Esophagus muscularis mucosa (tissue), 4 donors: ENCODE measurements around the gene ITGA7. TPM values are rescaled to one million over a fixed set of nuclear protein-coding genes. Genes with fewer than 3 reads are reported as not detected.

Experiments used
- DNase-seq: peaks from one replicate; pipeline ENCODE4 v3.0.0-alpha.2; 2017; ENCODE audit errors: extremely low spot score
- H3K27ac ChIP-seq, 4 donors: fragments of 200-600 bp; sonication (generic); replicated peaks in 1 of 4; 1 replicate in 3 of 4; 2 replicates in 1 of 4; pipeline ENCODE4 v1.5.1; 2016 to 2019; ENCODE audit warnings: mild to moderate bottlenecking in 1 of 4
- H3K27me3 ChIP-seq, 4 donors: fragments of 200-600 bp; sonication (generic); one replicate each; pipeline versions ENCODE4 v1.5.1 to v1.6.0; 2016 to 2019
- H3K36me3 ChIP-seq, 4 donors: fragments of 200-600 bp; sonication (generic); one replicate each; pipeline ENCODE4 v1.5.1; 2016 to 2019
- H3K4me1 ChIP-seq, 4 donors: fragments of 200-600 bp; sonication (generic); one replicate each; pipeline ENCODE4 v1.5.1; 2016 to 2019
- H3K4me3 ChIP-seq, 4 donors: fragments of 200-600 bp; sonication (generic); 1 replicate in 2 of 4; 2 replicates in 2 of 4; pipeline ENCODE4 v1.5.1; 2016 to 2019; ENCODE audit warnings: mild to moderate bottlenecking in 4 of 4, moderate library complexity in 1 of 4
- H3K9me3 ChIP-seq, 4 donors: fragments of 200-600 bp; sonication (generic); 1 replicate in 3 of 4; 2 replicates in 1 of 4; pipeline ENCODE4 v1.5.1; 2016 to 2019
- CTCF ChIP-seq, 3 experiments: fragments of 200-600 bp in 2 of 3; fragments of 450-650 bp in 1 of 3; sonication (generic) in 2 of 3; IDR thresholded peaks; one replicate each; pipeline ENCODE4 v1.5.1; 2017 to 2019; ENCODE audit warnings: antibody characterized with exemption in 3 of 3, mild to moderate bottlenecking in 2 of 3, moderate library complexity in 1 of 3
- EP300 ChIP-seq: sonication (generic); formaldehyde crosslinking; IDR thresholded peaks from one replicate; pipeline ENCODE4 v1.6.1; 2017; ENCODE audit warnings: antibody characterized with exemption
- POLR2A ChIP-seq: fragments of 450-650 bp; IDR thresholded peaks from one replicate; pipeline ENCODE4 v1.6.1; 2017; ENCODE audit warnings: antibody characterized with exemption, moderate library complexity, mild to moderate bottlenecking, low read depth
- POLR2AphosphoS5 ChIP-seq, 2 donors: sonication (generic); formaldehyde crosslinking; IDR thresholded peaks; one replicate each; pipeline ENCODE4 v1.6.1; 2017; ENCODE audit warnings: antibody characterized with exemption in 2 of 2
- WGBS: methylation state at CpG from one replicate; pipeline ENCODE4 v1.1.5; 2018; 5-methylcytosine and 5-hydroxymethylcytosine counted together
- intact Hi-C: fragments of 100-400 bp; cut with DNase I; formaldehyde crosslinking; loops from one replicate; pipeline ENCODE4 v1.15.1; 2023
- total RNA-seq, 4 donors: library from RNA; depleted of rRNA; stranded (reverse); fragments of >200 nt; gene quantifications; one replicate each; pipeline versions ENCODE4 v1.1.0 to v1.2.1, GENCODE V29; 2016

The ITGA7 gene
- total RNA-seq, 4 donors from 2014 or later, result 155 to 245 (median 218) TPM

- Histone ChIP-seq H3K4me3 (peak overlapping the region; percentile 46 to 63 (median 56)), H3K4me1 (peaks cover 23 to 33% (median 28%) of the 10 kb centered on the region in 4 donors), H3K27ac (peak overlapping the region; percentile 64 to 78 (median 76)), H3K27me3 (no peaks in the 10 kb centered on the region), H3K36me3 (no peaks in the 10 kb centered on the region), H3K9me3 (no peaks in the 10 kb centered on the region)
- TF ChIP-seq EP300, result no peak
- TF ChIP-seq POLR2A, result no peak
- no peak for TF ChIP-seq CTCF (IDR thresholded peaks at IDR 0.05)
- TF ChIP-seq POLR2AphosphoS5 (IDR thresholded peaks at IDR 0.05), result no peak
- 2% methylated on average over 4 of the region's 4 CpGs for WGBS
- intact Hi-C loops, result loop anchor here (5.0 kb wide), 2 partner anchors 55 to 80 kb away; partner anchors contain the start of genes ORMDL2 and SARNP
- DNase-seq, result no peak
Observed at GRCh38 chr12:55737581-55738122, 29.9 kb upstream of the ITGA7 start.

GRCh38 chr12:55736780-55737580 lies 29.3 kb upstream of the ITGA7 start:
- Histone ChIP-seq H3K4me1 (peaks cover 20 to 32% (median 23%) of the 10 kb centered on the region in 4 donors), H3K4me3 (no peak overlapping the region), H3K27me3 (no peaks in the 10 kb centered on the region), H3K36me3 (no peaks in the 10 kb centered on the region), H3K27ac (peak overlapping the region in 2 of 4 donors; percentile 75 to 78), H3K9me3 (no peaks in the 10 kb centered on the region)
- 38% methylated on average over 6 of the region's 6 CpGs for WGBS
- intact Hi-C loops, result loop anchor here (5.0 kb wide), 2 partner anchors 55 to 80 kb away; partner anchors contain the start of genes ORMDL2 and SARNP
- DNase-seq, result no peak
- TF ChIP-seq POLR2AphosphoS5 (IDR thresholded peaks at IDR 0.05), result peak in 1 of 2 donors; percentile 47
- no peak for TF ChIP-seq EP300
- peak; percentile 64 to 78 (median 73) for TF ChIP-seq CTCF (IDR thresholded peaks at IDR 0.05)
- TF ChIP-seq POLR2A, result no peak

- no peaks in the 10 kb centered on the region for H3K9me3 ChIP-seq
- H3K27me3 ChIP-seq, result no peaks in the 10 kb centered on the region
- no peak for DNase-seq
- H3K27ac ChIP-seq, result no peak overlapping the region
- TF ChIP-seq POLR2A (no peak), POLR2AphosphoS5 (IDR thresholded peaks at IDR 0.05) (no peak), CTCF (IDR thresholded peaks at IDR 0.05) (no peak), EP300 (no peak)
- no peaks in the 10 kb centered on the region for H3K36me3 ChIP-seq
- H3K4me1 ChIP-seq, result peaks cover 21 to 37% (median 30%) of the 10 kb centered on the region in 4 donors
- no peak overlapping the region for H3K4me3 ChIP-seq
- 41% methylated on average over 3 of the region's 3 CpGs for WGBS
- intact Hi-C loops, result loop anchor here (5.0 kb wide), 2 partner anchors 54 to 81 kb away; partner anchors contain the start of genes ORMDL2 and SARNP
Observed at GRCh38 chr12:55736076-55736475, 28.4 kb upstream of the ITGA7 start.

- intact Hi-C loops, result no loop called here
- H3K36me3 ChIP-seq, result no peaks in the 10 kb centered on the region
- no peaks in the 10 kb centered on the region for H3K27me3 ChIP-seq
- H3K9me3 ChIP-seq, result no peaks in the 10 kb centered on the region
- TF ChIP-seq EP300 (no peak), CTCF (IDR thresholded peaks at IDR 0.05) (no peak), POLR2A (no peak), POLR2AphosphoS5 (IDR thresholded peaks at IDR 0.05) (no peak)
- no peak overlapping the region for H3K27ac ChIP-seq
- no peak for DNase-seq
- H3K4me1 ChIP-seq, result peaks cover 29 to 52% (median 44%) of the 10 kb centered on the region in 4 donors
- 92% methylated on average over 1 of the region's 3 CpGs for WGBS
- no peak overlapping the region for H3K4me3 ChIP-seq
Observed at GRCh38 chr12:55734595-55734994, 26.9 kb upstream of the ITGA7 start.
